Astrocyte (in vitro differentiated cells and primary cell): ENCODE measurements around the gene JPH3.

Experiments used
- EZH2 ChIP-seq: IDR thresholded peaks from 2 replicates; pipeline ENCODE4 v1.6.1; 2012; ENCODE audit warnings: mild to moderate bottlenecking, low read length, inconsistent platforms; ENCODE audit not compliant: insufficient read depth
- TF ChIP-seq, protein P1 (sequence below): IDR thresholded peaks from 2 replicates; pipeline ENCODE4 v1.5.1; 2011; ENCODE audit warnings: low read depth, mild to moderate bottlenecking, inconsistent platforms, low read length, moderate library complexity; ENCODE audit not compliant: insufficient read depth

DNA sequence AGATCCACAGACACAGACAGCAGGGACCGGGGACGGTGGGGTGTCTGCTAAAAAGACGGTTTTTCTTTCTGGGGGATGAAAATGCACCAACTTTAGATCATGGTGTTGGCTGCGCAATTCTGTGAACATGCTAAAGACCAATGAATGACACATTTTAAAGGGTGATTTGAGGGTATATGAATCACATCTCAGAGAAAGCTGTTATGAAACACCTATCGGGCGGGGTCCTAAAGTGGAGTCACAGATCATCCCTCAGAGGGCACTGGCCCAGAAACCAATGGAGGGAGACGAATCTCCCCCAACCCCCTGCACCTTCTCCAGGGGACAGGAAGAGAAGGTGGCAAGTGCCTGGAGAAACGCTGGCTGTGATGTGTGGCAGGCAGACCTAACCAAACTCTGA, 137.5 kb downstream of the JPH3 start:
- TF ChIP-seq, protein P1, sequence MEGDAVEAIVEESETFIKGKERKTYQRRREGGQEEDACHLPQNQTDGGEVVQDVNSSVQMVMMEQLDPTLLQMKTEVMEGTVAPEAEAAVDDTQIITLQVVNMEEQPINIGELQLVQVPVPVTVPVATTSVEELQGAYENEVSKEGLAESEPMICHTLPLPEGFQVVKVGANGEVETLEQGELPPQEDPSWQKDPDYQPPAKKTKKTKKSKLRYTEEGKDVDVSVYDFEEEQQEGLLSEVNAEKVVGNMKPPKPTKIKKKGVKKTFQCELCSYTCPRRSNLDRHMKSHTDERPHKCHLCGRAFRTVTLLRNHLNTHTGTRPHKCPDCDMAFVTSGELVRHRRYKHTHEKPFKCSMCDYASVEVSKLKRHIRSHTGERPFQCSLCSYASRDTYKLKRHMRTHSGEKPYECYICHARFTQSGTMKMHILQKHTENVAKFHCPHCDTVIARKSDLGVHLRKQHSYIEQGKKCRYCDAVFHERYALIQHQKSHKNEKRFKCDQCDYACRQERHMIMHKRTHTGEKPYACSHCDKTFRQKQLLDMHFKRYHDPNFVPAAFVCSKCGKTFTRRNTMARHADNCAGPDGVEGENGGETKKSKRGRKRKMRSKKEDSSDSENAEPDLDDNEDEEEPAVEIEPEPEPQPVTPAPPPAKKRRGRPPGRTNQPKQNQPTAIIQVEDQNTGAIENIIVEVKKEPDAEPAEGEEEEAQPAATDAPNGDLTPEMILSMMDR, result no peak
- no peak for TF ChIP-seq EZH2
